HG03342 (cell line): ENCODE data around the gene CSRP3.

ENCODE experiments used
- ATAC-seq: cut with Tn5 transposase; IDR thresholded peaks from one replicate; pipeline ENCODE4 v1.9.1; 2021; ENCODE audit warnings: mild to moderate bottlenecking, moderate library complexity; ENCODE audit not compliant: unreplicated experiment

Gene CSRP3

DNA sequence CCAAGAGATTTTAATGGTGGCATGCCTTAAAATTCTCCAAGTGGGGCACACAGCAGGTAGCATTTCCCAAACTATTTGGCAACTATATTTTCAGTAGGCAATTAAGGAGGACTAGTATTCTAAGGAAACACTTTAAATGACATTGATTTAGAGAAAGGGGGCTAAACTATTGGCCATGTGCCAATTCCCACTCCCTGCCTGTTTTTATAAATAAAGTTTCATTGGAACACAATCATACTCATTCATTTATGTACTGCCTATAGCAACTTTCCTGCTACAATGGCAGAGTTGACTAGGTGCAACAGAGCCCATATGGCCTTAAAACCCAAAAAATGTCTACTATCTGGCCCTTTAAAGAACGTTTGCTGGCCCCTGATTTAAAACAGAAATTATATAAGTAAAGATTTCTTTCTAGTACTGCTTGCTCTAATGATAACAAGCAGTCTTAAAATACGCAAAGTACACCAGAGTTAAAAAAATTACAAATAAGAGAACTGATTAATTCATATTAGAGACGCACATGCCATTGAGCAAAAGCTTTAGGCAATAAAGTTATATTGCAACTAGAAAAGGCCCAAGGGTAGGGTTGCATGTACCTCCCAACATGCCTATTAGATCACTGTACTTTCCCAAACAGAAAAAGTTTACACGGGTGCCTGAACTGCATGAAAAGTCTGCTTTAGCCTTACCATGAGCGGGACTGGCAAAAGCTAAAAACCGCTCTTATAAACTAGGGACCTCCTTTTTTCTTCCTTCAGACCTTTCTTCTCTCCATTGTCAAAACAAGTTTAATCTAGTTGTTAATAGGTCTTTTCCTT, 24.8 kb upstream of the CSRP3 start:
- ATAC-seq: no peak

DNA sequence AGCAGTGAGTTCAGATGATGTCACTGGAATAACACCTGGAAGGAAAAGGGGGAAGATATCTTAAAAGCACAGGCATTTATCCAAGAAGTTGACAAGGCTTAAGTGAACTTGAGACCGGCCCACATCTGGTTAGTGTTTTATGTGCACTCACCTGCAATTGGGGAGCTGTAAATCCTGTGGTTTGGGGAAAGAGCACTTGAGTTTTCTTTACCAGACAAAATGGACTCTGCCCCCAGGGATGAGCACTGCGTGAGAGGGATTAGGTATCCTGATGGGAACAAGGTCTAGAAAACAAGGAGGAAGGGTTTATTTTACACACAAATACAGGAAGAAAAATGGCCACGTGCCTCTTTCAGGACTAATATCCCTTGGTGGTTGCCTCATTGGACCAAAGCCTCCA, 23.8 kb upstream of the CSRP3 start:
- ATAC-seq: no peak

DNA sequence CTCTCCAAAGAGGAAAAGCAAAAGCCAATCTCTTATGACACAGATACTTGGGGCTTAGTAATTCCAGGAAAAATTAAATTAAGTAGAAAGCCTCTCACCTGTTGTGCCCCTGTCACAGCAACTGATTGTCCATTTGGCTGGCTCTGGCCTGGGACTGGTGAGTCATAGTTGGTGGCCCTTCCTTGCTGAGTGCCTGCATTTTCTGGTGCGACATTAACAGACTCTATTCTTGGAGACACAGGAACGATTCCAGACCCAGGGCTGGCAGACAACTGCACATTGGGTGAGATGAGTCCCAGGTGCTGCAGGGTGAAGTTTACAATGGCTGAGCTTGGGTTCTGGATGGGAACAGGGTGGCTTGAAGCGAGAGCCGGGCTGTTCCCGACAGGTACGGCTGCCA, 23.3 kb upstream of the CSRP3 start:
- ATAC-seq: no peak

DNA sequence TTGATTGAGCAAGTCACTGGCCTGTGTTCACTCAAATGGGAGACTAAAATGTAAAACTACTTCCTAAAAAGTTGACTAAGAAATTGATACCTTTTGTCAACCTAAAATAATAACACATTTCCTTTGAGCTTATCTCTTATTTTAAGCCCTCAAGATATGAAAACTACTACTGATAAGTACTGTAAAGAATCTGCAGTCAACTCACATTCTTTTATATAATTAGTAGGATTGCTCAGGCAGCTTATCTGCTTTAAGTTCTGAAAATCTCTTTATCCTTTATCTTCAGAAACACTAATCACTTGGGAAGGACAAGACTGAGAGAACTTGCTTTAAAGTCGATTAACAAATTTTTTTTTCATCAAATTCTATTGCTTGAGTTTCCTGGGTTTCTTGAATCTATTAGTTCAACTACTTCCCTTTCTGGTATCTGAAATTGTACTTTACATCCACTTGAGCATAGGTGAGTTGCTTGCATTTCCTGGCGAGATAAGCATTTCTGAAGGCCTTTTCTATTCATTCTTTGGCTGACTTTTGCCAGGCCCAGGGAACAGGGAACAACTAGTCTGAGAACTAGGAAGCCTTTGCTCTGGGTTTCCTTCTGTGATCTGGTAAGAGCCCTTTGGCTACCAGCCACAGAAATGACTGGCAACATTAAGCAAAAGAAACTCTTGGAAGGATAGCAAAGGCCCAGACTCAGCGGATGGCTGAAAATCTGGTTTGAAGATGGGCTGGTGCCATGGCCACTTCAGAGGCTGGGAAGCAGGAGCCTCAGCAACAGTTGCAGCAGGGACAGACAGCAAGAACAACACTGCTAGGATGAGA, 19.3 kb upstream of the CSRP3 start:
- ATAC-seq: no peak

DNA sequence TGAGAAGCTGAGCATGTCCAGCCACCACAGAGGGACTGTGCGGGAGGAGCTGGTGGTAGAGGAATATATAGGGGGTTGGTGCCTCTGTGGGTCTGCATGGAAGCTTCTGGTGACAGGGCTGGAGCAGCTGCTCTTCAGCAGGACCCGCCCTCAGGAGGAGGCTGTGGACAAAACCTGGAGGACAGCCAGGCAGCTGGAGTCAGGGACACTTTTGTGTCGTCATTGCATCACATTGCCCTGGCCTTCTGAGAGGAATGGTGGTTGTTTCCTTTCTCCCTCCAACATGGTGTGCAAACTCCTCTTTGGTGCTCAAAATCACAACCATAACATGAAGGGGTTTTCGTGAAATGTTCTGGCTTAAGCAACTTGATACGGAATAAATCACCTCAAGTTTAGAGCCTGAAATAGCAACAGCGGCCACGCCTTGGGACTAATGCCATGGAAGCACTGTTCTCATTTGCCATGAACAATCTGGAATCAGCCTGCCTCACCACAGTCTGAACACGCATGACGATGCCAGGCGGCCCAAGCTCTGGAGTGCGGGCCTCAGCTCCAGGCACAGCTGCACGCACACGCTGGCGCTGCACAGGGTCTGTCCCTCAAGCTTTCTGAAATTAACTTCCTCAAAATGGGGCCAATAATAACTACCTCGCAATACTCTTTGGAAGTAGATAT, 17.1 kb upstream of the CSRP3 start:
- no peak for ATAC-seq

DNA sequence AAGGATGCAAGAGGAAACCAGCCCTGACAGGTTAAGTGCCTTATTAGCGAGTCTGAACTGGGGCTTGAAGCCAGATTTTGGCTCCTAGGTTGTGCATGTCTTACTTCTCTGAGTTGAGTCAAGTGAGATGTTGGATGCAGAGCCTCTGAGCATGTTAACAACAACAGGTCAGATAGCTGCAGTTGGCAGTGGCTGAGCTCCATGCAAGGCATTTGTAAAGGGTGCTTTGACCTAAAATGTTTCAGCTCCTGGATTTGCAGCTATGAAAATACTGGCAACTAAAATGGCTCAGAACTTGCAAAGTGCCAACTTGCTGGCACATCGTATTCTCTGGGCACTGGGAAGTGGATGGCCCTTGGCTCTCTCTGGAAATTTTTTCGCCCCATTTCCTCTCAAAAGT, 16.4 kb upstream of the CSRP3 start:
- no peak for ATAC-seq

DNA sequence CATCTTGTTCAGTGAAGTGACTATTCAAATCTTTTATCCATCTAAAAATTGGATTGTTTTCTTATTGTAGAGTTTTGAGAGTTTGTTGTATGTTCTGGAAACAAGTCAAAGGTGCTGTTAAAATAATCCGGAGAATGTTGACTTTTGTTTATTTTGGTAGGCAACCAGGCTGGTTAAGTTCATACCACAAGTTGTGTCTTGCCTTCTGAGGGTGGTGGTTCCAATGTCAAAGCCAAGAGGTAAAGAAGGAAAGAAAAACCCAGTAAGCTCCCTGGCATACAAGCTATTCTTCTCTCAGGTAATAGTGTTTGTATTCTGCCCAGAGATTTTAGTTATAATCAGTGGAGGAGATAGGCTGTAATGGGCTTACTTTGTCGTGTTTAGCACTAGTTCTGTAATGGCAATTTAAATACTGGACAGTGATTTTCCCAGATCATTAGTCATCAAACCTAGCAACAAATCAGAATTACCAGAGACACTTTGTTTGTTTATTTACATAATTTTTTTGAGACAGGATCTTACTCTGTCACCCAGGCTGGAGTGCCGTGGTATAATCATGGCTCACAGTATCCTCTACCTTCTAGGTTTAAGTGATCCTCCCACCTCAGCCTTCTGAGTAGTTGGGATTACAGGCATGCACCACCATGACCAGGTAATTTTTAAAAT, 15.1 kb upstream of the CSRP3 start:
- ATAC-seq: no peak

DNA sequence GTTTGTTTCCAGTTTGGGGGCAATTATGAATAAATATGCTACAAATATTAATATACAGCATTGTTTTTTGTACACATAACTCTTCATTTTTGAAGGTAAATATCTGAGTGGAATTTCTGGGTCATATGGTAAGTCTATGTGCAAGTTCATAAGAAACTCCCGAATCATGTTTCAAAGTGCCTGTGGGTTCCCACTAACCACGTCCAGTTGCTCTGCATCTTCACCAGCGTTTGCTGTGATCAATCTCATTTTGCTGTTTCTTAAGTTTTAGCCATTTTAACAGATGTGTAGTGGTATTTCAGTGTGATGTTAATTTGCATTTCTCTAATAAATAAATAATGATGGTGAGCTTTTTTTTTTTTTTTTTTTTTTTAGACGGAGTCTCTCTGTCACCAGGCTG, 14.2 kb upstream of the CSRP3 start:
- ATAC-seq: no peak

DNA sequence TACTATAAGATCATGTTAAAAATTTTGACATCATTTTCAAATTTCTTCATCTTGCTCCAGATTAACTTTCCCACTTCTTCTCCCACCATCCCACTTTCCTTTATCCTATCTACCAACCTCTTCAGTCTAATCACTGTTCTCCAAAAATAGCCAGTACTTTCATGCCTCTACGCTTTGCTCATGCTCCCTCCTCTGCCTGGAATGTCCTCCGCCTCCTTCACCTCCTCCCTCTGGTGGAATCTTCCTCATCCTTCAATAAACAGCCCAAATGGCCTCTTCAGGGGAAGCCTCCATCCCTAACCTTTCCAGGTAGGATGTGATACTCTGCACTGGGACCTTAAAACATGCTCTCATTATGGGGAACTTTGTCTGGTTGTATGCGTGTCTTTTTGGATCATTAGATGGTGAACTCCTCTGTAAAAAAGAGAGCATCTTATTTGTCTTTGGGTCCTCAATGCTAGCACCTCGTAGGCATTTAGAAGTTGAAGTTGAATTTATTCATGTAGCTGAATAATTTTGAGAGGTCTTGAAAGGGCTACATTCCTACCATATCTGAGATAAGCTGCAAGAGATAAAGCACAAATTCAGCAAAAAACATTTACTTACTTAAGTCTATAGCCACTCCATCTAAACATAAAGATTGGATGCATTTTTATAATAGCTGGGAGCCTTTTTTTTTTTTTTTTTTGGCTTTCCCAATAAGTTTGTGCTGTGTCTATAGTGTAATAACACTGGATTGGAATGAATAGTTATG, 8.0 kb upstream of the CSRP3 start:
- ATAC-seq: no peak

DNA sequence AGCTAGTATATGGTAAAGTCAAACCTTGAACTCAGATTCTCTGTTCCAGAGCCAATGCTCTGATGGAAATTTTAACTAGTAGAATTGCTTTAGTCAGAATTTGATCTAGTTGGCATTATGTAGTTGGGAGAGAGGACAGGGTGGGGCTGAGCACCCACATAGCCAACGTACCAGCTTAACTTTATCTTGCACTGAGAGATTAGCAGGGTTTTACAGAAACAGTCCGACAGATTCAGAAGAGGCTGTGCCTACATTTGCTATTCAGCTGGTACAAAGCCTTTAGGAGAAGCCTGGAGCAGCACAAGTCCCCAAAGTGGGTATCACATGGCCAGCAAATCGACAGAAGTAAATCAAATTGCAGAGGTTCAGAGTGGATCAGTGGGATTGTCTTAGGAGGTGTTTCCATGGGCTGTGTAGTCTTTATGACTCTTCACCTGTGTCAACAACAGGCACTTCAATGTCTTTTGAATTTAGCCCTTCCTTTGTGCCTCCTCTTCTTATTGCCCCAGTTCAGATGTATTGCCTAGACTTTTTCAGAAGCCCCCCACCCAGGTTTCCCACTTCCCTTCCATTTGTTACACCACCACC, 7.3 kb upstream of the CSRP3 start:
- ATAC-seq: no peak

DNA sequence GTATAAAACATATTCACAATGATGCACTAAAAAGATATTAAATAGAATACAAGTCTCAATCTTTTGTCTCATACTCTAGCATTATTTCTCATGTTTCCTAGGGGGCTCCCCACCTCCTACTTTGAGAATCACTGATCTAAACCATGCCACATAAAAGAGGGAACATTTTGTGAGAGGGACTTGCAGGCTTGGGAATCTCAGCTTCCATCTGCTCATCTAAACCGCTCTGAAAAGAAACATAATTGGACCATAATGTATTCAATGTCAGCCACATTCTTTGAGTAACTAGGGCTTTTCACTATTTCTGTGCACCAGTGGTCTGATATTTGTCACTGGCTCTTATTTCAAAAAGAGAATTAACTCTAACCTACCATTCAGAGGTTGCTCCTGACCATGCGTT, 6.4 kb upstream of the CSRP3 start:
- no peak for ATAC-seq

DNA sequence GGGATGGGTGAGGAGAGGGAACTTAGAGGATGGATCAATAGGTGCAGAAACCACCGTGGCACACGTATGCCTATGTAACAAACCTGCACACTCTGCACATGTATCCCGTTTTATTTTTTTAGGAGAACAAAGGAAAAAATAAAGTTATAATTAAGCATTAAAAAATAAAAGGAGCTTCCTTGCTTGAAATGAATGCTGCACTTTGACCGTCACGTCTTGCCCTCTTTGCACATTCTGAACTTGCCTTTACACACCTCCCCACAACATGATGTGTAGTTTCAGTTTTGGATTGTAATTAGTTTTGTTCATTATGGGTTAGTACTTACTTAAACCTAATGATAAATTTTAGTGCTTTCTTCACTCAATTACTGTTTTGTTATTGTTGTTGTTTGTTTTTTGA, 3.1 kb upstream of the CSRP3 start:
- no peak for ATAC-seq

DNA sequence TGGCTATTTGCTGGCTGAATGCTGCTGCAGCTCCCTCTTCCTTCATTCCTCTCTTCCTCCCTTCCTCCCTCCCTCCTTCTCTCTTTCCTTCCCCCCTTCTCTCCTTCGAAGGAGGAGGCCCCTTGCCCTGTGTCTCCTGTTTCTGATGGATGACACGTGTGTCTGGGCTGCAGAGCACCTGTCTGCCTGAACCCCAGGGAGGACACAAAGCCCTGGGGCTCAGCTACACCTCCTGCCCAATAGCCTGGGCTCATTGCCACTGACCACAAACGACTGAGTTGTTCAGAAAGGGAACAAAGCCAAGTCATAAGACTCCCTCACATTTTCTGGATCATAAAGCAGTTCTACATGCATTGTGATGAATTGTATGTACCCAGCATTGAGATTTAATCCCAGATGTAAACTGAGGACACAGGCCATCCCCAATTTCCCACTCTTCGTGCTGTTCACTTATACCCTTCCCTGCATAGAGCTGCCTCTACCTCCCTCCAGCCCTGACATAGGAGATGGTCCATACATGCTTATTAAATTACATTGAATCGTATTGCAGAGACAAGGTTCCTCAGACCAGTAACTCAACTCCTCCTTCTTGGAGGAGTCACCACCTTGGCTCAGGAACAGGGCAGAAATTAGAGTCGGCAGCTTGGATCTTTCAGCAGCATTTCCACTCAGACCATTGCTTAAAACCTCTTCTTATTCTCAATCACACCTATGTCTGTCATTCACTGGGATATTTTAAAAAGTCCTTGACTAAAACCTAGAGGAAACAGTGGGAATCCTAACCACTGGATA, 1.2 kb downstream of the CSRP3 start:
- no peak for ATAC-seq

DNA sequence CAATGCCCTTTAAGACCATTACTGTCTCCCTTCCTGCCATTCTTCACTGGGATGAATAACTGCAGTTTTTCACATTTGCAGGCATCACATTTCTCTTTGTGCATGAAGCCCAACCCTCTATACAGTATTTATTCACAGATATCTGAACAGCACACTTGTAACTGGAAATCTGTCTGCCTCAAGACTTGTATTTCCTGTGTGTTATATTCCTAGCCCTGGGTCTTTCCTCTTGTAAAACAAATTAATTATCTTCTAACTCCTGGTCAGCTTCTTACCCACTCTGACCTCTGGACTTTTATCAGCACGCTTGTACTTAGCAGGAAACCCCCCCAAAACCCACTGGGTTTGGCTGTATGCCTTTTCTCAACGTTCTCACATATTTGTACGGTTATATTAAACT, 2.0 kb downstream of the CSRP3 start:
- no peak for ATAC-seq

DNA sequence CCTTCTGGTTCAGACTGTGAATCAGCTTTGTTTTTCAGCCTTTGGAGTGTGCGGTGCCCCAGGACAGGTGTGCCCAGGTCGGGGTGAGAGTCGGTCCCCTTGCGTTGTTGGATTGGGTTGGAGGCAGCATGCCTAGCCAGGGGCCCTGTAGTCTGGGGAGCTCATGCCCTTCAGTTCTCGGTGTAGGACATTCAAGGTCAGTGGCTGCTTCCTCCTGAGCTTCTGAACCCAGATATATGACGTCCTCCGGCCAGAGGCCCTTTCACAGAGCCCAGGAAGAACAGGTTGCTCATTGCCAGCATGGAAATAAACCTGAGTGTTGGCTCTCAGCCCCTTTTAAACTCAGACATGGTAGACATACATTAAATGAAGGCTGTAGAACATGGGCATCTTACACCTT, 2.7 kb downstream of the CSRP3 start:
- no peak for ATAC-seq

DNA sequence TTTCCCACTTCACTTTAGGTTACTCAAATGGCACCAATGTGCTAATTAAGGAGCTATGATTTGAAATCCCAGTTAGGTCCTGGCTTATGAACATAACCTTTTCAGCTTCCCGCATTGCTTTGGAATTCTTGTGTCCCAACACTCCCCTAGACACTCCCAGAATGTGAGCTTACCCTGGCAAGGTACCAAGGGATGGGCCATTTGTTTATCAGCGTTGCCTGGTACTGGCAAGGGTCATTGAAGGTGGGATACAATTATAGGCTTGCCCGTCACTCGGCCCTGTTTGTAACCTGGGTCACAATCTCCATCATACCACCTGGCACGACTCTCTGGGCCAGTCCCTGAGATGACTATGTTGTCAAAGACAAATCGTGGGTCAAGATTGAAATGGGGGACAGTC, 5.4 kb downstream of the CSRP3 start:
- no peak for ATAC-seq

DNA sequence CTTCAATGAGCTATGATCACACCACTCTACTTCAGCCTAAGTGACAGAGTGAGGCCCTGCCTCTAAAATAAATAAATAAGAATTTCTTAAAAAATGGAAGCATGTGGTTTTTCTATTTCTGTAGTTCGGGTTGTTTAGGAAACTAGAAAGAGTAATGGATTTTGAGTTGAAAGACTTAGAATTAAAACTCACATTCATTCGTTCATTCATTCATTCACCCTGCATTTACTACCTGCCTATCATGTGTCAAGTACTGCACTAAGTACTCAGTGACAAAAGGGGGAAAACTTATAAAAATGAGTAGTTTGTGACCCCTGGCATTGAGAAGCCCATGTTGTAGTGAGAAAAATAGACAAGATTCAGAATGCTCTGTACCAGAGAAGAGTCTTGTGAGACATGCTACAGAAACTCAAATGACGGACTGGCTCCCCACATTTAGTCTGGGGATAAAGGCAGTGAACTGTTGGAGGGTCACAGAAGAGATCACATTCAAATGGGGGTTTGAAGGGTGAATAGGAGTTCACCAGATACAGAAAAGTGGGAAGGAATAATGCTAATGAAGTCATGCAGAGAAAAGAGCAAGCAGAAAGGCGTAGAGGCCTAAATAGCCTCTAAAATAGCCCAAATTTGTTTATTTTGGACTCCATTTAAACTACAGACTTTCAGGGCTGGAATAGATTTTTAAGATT, 7.0 kb downstream of the CSRP3 start:
- no peak for ATAC-seq

DNA sequence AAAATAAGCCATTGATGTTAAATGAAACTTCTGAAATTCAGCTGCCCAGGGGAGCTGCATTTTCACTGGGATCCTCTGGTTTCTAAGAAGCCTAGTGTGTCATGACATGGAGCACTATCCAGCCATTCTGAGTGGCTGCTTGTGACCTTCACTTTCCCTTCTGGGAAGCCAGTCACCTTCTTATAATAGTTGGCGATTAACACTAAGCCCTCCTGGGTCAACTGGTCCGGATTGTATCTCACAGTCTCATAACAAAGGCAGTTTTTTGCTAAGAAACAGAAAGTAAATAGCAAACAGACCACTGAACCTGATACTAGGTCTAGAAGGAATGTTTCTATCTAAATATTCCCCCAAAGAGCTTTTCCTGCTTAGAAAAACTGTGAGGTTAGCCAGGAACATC, 7.9 kb downstream of the CSRP3 start:
- ATAC-seq: no peak
